Smooth muscle cell of the umbilical artery (primary cell): ENCODE measurements around the gene CCL3. TPM values are rescaled to one million over a fixed set of nuclear protein-coding genes. Genes with fewer than 3 reads are reported as not detected.

Source experiments
- total RNA-seq: library from RNA; depleted of rRNA; stranded (reverse); fragments of >200 nt; gene quantifications from 2 replicates; pipeline ENCODE4 v1.2.3, GENCODE V29; 2014

Gene CCL3
- not detected in 2 replicates for total RNA-seq

DNA sequence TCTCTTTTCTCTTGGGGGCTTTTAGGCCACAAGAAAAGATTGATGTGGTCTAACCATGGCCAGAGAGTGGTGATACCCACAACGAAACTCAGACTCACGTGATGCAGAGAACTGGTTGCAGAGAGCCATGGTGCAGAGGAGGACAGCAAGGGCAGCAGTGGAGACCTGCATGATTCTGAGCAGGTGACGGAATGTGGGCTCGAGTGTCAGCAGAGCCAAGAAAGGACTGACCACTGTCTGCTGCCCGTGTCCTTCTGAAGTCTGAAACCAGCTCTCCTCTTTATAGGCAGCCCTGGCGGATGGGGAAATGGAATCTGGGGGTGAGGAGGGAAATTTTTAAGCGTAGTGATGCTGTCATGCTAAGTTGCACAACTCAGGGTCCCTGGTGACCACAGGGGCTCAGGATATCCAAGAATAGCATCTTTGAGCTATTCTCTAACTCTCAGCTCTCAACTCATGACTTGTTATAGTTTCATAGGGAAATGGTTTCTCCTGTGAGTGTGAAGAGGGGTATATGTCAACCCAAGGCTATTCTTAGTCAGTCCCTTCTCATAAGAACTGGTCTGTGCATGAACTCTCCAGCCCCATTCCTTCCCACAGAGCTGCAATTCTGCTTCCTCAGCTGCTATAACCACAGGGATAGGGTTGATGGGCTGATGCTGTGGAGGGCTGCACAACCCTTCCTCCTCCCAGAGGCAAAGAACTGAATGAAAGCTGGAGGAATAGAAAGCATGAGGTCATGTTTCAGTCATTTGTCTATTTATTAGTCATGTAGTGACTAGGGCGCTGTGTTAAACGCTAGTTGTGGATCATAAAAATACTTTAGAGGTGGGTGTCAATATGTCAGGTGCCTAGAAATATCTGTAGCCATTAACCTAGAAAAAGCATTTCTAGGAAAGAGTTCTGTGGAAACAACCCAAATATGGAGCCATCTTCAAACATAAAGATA lies at the start of gene CCL3:
TSS of gene CCL3 (minus strand) at position 256 of the 949 bp plus-strand sequence. CDS start at position 171, 85 bp downstream.

DNA sequence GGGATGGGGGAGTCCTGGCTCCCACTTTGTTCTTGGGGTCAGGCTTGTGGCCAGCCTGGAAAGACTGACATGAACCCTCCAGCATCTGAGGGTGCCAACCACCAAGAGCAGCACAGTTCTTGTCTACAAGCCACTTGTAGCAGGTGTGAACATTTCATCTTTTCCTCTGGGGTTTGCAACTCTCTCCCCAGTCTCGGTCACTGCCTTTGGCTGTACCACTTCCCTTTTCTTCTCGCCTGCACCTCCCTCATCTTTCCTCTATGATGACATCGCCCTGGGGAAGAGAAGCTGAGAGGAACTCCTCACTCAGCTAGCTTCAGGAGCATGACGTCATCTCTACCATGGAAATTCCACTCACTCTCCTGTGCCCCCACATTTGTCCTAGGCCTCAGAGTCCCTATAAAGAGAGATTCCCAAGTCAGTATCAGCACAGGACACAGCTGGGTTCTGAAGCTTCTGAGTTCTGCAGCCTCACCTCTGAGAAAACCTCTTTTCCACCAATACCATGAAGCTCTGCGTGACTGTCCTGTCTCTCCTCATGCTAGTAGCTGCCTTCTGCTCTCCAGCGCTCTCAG lies 13.5 kb upstream of the CCL3 start, which contains the start of gene CCL4:
TSS of gene CCL4 (plus strand) at position 427 of the 575 bp plus-strand sequence. CDS start at position 506, 79 bp downstream.

DNA sequence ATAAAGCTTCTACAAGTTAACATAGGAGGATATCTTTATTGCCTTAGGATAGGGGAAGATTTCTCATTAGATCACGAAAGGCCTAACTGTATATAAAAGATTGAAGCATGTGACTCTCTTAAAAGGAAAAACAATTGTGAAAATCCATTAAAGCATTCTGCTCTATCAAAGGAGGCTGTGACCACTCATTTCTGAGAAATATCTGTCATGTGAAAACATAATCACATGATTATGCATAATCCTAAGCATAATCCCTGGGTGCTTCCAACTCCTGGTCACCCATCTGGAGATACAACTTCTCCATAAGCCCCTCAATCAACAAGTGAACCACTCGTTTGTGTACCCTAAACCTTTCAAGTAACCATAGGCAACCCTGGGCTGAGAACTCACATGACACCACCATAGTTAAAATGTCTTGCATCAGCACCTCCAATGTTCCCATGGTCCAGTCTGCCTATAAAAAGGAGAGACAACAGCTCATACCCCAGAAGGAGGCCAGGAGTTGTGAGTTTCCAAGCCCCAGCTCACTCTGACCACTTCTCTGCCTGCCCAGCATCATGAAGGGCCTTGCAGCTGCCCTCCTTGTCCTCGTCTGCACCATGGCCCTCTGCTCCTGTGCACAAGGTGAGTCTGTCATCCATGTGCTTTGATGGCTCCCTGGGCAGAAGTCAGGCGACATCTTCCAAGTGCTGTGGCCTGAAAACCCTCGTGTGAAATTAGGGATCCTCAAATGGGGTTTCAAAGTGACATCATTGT lies 26.0 kb downstream of the CCL3 start, which contains the start of gene CCL18:
TSS of gene CCL18 (plus strand) at position 487 of the 756 bp plus-strand sequence. CDS start at position 558, 71 bp downstream.

Other genes starting within 250 kb of the CCL3 start
- not detected in 2 replicates for gene HEATR9, start 221.3 kb downstream of the CCL3 start, total RNA-seq
- under 0.01 and 0.14 TPM in 2 replicates for gene CCL5, start 209.8 kb downstream of the CCL3 start, total RNA-seq
- 0.30 and 0.46 TPM in 2 replicates for gene RDM1, start 159.4 kb downstream of the CCL3 start, total RNA-seq
- gene LYZL6, start 146.4 kb downstream of the CCL3 start, total RNA-seq: not detected in 2 replicates
- gene CCL16, start 108.6 kb downstream of the CCL3 start, total RNA-seq: not detected in 2 replicates
- gene CCL14, start 103.4 kb downstream of the CCL3 start, total RNA-seq: not detected in 2 replicates
- not detected in 2 replicates for gene CCL15, start 88.6 kb downstream of the CCL3 start, total RNA-seq
- gene CCL23, start 72.2 kb downstream of the CCL3 start, total RNA-seq: not detected in 2 replicates
- gene CCL18, start 25.9 kb downstream of the CCL3 start, total RNA-seq: not detected in 2 replicates
- gene CCL4, start 13.7 kb upstream of the CCL3 start, total RNA-seq: not detected in 2 replicates
- gene TBC1D3B, start 86.5 kb upstream of the CCL3 start, total RNA-seq: 0.89 and 0.92 TPM in 2 replicates
- not detected in 2 replicates for gene CCL3L1, start 106.6 kb upstream of the CCL3 start, total RNA-seq
- gene CCL4L2, start 120.9 kb upstream of the CCL3 start, total RNA-seq: not detected in 2 replicates
- gene TBC1D3I, start 174.4 kb upstream of the CCL3 start, total RNA-seq: 0.18 TPM in 1 of 2 replicates, not detected in the other
- gene TBC1D3G, start 233.7 kb upstream of the CCL3 start, total RNA-seq: not detected in 2 replicates